KMS-11 (cell line): ENCODE measurements around the gene FBXO30.

Source experiments
- H2AFZ ChIP-seq: fragments of 200-600 bp; sonication (generic); 2 replicates; pipeline ENCODE4 v1.6.1; 2016; ENCODE audit warnings: antibody characterized with exemption, mixed run types, low read depth
- H3K27ac ChIP-seq: fragments of 200-600 bp; sonication (generic); 2 replicates; pipeline ENCODE4 v1.6.1; 2016; ENCODE audit warnings: mild to moderate bottlenecking, mixed run types
- H3K27me3 ChIP-seq: fragments of 200-600 bp; sonication (generic); 2 replicates; pipeline ENCODE4 v1.6.1; 2017; ENCODE audit warnings: mild to moderate bottlenecking, low read depth, mixed run types, moderate library complexity; ENCODE audit not compliant: insufficient read depth
- H3K36me3 ChIP-seq: fragments of 200-600 bp; sonication (generic); 2 replicates; pipeline ENCODE4 v1.6.1; 2017; ENCODE audit warnings: mild to moderate bottlenecking, mixed run types; ENCODE audit not compliant: insufficient read depth
- H3K4me1 ChIP-seq: fragments of 200-600 bp; sonication (generic); 2 replicates; pipeline ENCODE4 v1.6.1; 2016; ENCODE audit warnings: mild to moderate bottlenecking, low read depth, mixed run types; ENCODE audit not compliant: poor library complexity, severe bottlenecking
- H3K4me2 ChIP-seq: fragments of 200-600 bp; sonication (generic); 2 replicates; pipeline ENCODE4 v1.7.0; 2016; ENCODE audit warnings: mild to moderate bottlenecking, mixed run types
- H3K4me3 ChIP-seq: fragments of 200-600 bp; sonication (generic); IDR thresholded peaks from 2 replicates; pipeline ENCODE4 v1.6.1; 2017; ENCODE audit warnings: low read depth, low read length, mixed read lengths; ENCODE audit not compliant: insufficient read depth
- H3K79me2 ChIP-seq: fragments of 200-600 bp; sonication (generic); 2 replicates; pipeline ENCODE4 v1.6.1; 2016; ENCODE audit warnings: low read depth, mixed run types; ENCODE audit not compliant: insufficient read depth
- H3K9ac ChIP-seq: fragments of 200-600 bp; sonication (generic); 2 replicates; pipeline ENCODE4 v1.6.1; 2016; ENCODE audit warnings: mild to moderate bottlenecking, mixed run types
- H4K20me1 ChIP-seq: fragments of 200-600 bp; sonication (generic); 2 replicates; pipeline ENCODE4 v1.6.1; 2016; ENCODE audit warnings: mild to moderate bottlenecking, mixed run types; ENCODE audit not compliant: insufficient read depth
- TF ChIP-seq, protein P1 (sequence below): fragments of 200-600 bp; sonication (generic); conservative IDR thresholded peaks from 2 replicates; pipeline ENCODE4 v1.6.1; 2017; ENCODE audit warnings: low read depth, mild to moderate bottlenecking, antibody characterized with exemption, low read length, moderate library complexity, mixed read lengths

Gene FBXO30

DNA sequence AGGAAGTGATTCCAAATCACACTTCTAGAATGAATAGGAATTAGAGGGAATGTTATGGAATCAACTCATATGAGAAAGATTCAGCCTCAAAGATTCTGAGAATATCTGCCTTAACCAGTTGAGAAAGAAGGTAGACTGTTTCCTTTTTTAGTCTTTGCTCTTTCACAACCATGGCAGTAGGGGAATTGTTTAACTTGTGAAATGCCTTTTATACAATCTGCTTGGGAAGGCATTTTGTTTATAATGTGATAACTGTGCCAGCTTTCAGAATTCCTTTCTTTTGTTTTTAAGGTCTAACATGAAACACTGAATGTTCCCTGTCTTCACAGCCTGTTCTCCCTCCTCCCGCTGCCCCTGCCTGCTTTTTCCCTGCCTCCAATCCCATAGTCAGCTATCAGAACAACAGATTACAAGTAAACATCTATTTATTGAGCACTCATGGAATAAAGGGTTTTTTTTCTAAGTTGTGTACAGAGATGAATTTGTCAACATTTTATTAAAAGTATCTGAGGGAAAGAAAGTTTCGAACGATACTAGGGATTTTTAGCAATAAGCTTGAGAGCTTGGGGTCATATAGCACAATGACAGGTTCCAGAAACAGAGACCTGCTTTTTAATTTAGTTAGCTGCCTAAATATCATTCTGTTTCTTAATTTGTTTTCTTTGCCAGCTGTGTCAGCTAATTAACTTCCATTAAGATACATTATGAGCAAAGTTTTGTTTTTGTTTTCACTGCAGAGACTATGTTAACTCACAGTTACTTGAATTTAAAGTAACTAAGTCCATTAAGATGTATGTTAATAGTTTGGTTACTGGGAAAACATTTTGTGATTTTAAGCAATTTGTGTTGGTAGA lies 28.3 kb upstream of the FBXO30 start:
- no peaks in the 10 kb centered on the region for H3K4me1 ChIP-seq
- H4K20me1 ChIP-seq: no peaks in the 10 kb centered on the region
- H3K9ac ChIP-seq: no peak overlapping the region
- H3K27ac ChIP-seq: no peak overlapping the region
- H3K36me3 ChIP-seq: no peaks in the 10 kb centered on the region
- H3K79me2 ChIP-seq: no peaks in the 10 kb centered on the region
- no peak overlapping the region for H3K4me3 ChIP-seq
- H3K4me2 ChIP-seq: no peak overlapping the region
- no peak overlapping the region for H2AFZ ChIP-seq
- H3K27me3 ChIP-seq: no peaks in the 10 kb centered on the region
- TF ChIP-seq, protein P1, sequence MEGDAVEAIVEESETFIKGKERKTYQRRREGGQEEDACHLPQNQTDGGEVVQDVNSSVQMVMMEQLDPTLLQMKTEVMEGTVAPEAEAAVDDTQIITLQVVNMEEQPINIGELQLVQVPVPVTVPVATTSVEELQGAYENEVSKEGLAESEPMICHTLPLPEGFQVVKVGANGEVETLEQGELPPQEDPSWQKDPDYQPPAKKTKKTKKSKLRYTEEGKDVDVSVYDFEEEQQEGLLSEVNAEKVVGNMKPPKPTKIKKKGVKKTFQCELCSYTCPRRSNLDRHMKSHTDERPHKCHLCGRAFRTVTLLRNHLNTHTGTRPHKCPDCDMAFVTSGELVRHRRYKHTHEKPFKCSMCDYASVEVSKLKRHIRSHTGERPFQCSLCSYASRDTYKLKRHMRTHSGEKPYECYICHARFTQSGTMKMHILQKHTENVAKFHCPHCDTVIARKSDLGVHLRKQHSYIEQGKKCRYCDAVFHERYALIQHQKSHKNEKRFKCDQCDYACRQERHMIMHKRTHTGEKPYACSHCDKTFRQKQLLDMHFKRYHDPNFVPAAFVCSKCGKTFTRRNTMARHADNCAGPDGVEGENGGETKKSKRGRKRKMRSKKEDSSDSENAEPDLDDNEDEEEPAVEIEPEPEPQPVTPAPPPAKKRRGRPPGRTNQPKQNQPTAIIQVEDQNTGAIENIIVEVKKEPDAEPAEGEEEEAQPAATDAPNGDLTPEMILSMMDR: no peak

DNA sequence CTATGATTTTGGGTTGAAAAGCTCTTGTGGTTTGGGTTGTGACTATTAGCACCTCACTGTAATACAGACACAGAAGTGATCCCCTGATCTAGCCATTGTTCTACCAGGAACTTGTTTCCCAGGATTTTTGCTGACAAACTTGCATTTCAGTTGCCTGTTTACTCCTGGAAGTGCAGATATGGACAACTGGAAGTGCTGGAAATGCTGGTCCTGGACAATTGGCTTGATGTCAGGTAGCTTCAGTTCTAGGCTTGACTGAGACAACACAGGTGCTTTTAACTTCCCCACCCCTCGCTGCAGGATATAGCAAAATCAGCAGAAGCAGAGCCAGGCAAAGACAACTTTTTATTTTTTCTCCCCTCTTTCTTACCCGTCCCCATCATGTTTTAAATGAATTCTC lies 27.1 kb upstream of the FBXO30 start:
- no peaks in the 10 kb centered on the region for H3K27me3 ChIP-seq
- H3K79me2 ChIP-seq: no peaks in the 10 kb centered on the region
- no peaks in the 10 kb centered on the region for H3K36me3 ChIP-seq
- H2AFZ ChIP-seq: no peak overlapping the region
- no peak overlapping the region for H3K27ac ChIP-seq
- TF ChIP-seq, protein P1: no peak
- H3K9ac ChIP-seq: no peak overlapping the region
- no peaks in the 10 kb centered on the region for H3K4me1 ChIP-seq
- H3K4me3 ChIP-seq: no peak overlapping the region
- no peak overlapping the region for H3K4me2 ChIP-seq
- H4K20me1 ChIP-seq: no peaks in the 10 kb centered on the region

DNA sequence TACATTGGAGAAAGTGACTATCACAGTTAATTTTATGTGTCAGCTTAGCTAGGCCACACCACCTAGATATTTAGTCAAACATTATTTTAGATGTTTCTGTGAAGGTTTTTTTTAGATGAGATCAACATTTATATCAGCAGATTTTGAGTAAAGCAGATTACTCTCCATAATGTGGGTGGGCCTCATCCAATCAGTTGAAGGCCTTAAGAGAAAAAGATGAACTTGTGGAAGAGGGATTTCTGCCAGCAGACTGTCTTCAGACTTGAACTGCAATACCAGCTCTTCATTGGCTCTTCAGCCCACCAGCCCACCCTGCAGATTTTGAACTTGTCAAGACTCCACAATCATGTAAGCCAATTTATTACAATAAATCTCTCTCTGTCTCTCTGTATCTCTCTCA lies 25.1 kb upstream of the FBXO30 start:
- no peak overlapping the region for H3K27ac ChIP-seq
- H3K36me3 ChIP-seq: no peaks in the 10 kb centered on the region
- H3K4me2 ChIP-seq: no peak overlapping the region
- no peak overlapping the region for H3K4me3 ChIP-seq
- TF ChIP-seq, protein P1: no peak
- H3K27me3 ChIP-seq: no peaks in the 10 kb centered on the region
- H3K9ac ChIP-seq: no peak overlapping the region
- no peaks in the 10 kb centered on the region for H3K79me2 ChIP-seq
- H2AFZ ChIP-seq: no peak overlapping the region
- no peaks in the 10 kb centered on the region for H4K20me1 ChIP-seq
- H3K4me1 ChIP-seq: no peaks in the 10 kb centered on the region

DNA sequence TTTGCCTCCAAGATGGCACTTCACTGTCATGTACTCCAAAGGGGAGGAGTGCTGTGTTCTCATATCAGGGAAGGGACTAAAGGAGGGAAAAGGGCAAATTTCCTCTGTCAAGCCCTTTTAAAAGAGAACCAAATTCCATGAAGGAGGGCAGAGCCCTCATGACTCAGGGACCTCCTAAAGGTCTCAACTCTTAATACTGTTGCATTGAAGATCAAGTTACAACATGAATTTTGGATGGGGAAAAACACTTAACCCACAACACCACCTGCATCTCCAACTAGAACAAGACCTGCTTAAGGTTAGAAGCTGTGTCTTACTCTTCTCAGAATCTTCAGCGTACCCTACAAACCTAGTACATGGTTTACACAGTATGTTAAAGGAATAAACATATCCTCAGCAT lies 23.7 kb upstream of the FBXO30 start:
- H3K36me3 ChIP-seq: no peaks in the 10 kb centered on the region
- no peak overlapping the region for H3K4me3 ChIP-seq
- no peaks in the 10 kb centered on the region for H3K4me1 ChIP-seq
- H2AFZ ChIP-seq: no peak overlapping the region
- no peak overlapping the region for H3K27ac ChIP-seq
- no peak overlapping the region for H3K4me2 ChIP-seq
- no peaks in the 10 kb centered on the region for H4K20me1 ChIP-seq
- no peak overlapping the region for H3K9ac ChIP-seq
- H3K79me2 ChIP-seq: no peaks in the 10 kb centered on the region
- TF ChIP-seq, protein P1: no peak
- H3K27me3 ChIP-seq: no peaks in the 10 kb centered on the region
